ENCODE data around the gene CISH.

The CISH gene

DNA sequence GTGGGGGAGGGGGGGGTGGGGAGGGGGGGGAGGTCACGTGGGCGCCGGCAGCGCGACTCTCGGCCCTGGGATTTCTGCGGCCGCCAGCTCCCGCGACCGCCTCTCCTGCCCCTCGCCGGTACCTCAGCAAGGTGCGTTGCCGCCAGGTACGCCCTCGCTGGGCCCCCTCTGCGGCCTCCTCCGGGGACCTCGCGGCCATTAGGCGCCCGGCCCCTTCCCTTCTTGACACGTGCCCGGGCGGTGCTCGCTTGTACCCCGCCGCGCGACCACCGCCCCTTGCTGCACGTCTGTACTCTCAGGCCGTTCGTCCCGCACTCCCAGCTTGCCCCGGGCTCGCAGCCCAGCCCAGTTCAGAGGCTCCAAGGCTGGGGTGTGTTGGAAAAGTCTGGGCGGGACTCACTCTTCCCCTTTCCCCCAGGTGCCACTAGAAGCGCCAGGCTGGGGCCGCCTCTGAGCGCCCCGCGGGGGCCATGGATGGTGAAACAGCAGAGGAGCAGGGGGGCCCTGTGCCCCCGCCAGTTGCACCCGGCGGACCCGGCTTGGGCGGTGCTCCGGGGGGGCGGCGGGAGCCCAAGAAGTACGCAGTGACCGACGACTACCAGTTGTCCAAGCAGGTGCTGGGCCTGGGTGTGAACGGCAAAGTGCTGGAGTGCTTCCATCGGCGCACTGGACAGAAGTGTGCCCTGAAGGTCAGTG, 5.7 kb upstream of the CISH start, which contains the start of gene MAPKAPK3:
TSS of gene MAPKAPK3 (plus strand) at position 56 of the 696 bp plus-strand sequence. CDS start at position 471, 415 bp downstream.
- peak; percentile 66 for TF ChIP-seq MAX (IDR thresholded peaks at IDR 0.05; ENCODE audit: low read depth, low read length)
- peak; percentile 17 for TF ChIP-seq POLR2A (IDR thresholded peaks at IDR 0.05; ENCODE audit: extremely low read depth, insufficient read length)
- no peak for TF ChIP-seq CTCF (IDR thresholded peaks at IDR 0.05; ENCODE audit: low read depth, low read length)
- TF ChIP-seq MYC (IDR thresholded peaks at IDR 0.05; ENCODE audit: low read depth, low read length), result 0 out of 2 replicates have a peak, but pooled peaks have one; percentile 1
- peak; percentile 75 for DNase-seq (ENCODE audit: low read depth)
- peak within 1 kb of the TSS; percentile 100 for H3K4me3 ChIP-seq (ENCODE audit: low read depth, low read length)

GRCh38 chr3:50616770-50617095, 5.2 kb upstream of the CISH start:
- DNase-seq (ENCODE audit: low read depth), result peak; percentile 95
- TF ChIP-seq POLR2A (IDR thresholded peaks at IDR 0.05; ENCODE audit: extremely low read depth, insufficient read length), result peak; percentile 11
- TF ChIP-seq MAX (IDR thresholded peaks at IDR 0.05; ENCODE audit: low read depth, low read length), result no peak; the same call in none of the 2 replicates
- TF ChIP-seq CTCF (IDR thresholded peaks at IDR 0.05; ENCODE audit: low read depth, low read length), result no peak
- peak; percentile 31; the same call in 1 of the 2 replicates for TF ChIP-seq MYC (IDR thresholded peaks at IDR 0.05; ENCODE audit: low read depth, low read length)
- peak overlapping the region; percentile 64 for H3K4me3 ChIP-seq (ENCODE audit: low read depth, low read length)

- peak; percentile 95 for DNase-seq (ENCODE audit: low read depth)
Measured at GRCh38 chr3:50616003-50616769, 4.6 kb upstream of the CISH start.

DNA sequence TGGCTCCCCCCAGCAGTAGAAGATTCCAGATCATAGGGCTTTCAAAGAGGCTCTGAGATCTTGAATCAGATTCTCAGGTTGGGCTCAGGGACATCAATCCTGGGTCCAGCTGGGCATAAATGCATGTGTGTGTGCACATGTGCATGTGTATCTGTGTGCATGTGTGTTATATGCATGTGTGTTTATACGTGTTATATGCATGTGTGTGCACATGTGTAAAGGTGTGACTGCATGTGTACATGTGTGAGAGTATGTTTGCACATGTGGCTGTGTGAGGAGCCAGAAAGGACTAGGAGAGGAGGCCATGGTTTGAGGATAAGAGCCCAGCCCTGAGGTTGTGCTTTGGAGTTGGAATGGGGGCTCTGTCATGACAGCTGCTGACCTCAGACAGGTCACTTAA, 3.6 kb upstream of the CISH start:
- DNase-seq (ENCODE audit: low read depth), result no peak
- TF ChIP-seq MAX (IDR thresholded peaks at IDR 0.05; ENCODE audit: low read depth, low read length) (peak; percentile 44; the same call in 1 of the 2 replicates), POLR2A (IDR thresholded peaks at IDR 0.05; ENCODE audit: extremely low read depth, insufficient read length) (no peak)
- H3K4me3 ChIP-seq (ENCODE audit: low read depth, low read length), result no peak overlapping the region

More at GRCh38 chr3:50616003-50616769, 4.6 kb upstream of the CISH start:
- peak overlapping the region; percentile 64 for H3K4me3 ChIP-seq (ENCODE audit: low read depth, low read length)
- peak; percentile 11; the same call in 1 of the 2 replicates for TF ChIP-seq MYC (IDR thresholded peaks at IDR 0.05; ENCODE audit: low read depth, low read length)
- no peak for TF ChIP-seq POLR2A (IDR thresholded peaks at IDR 0.05; ENCODE audit: extremely low read depth, insufficient read length)
- peak; percentile 99 for TF ChIP-seq CTCF (IDR thresholded peaks at IDR 0.05; ENCODE audit: low read depth, low read length)
- peak; percentile 42; the same call in 1 of the 2 replicates for TF ChIP-seq MAX (IDR thresholded peaks at IDR 0.05; ENCODE audit: low read depth, low read length)

GRCh38 chr3:50612970-50613846, 1.6 kb upstream of the CISH start:
- no peak overlapping the region for H3K4me3 ChIP-seq (ENCODE audit: low read depth, low read length)
- TF ChIP-seq POLR2A (IDR thresholded peaks at IDR 0.05; ENCODE audit: extremely low read depth, insufficient read length), result no peak
- TF ChIP-seq MAX (IDR thresholded peaks at IDR 0.05; ENCODE audit: low read depth, low read length), result no peak
- TF ChIP-seq MYC (IDR thresholded peaks at IDR 0.05; ENCODE audit: low read depth, low read length), result no peak
- no peak for TF ChIP-seq CTCF (IDR thresholded peaks at IDR 0.05; ENCODE audit: low read depth, low read length)
- DNase-seq (ENCODE audit: low read depth), result no peak

Data from NB4 (cell line).